IMR-90 (cell line): ENCODE data around the gene KRABD2.

Experiments used
- ATAC-seq: fragments of 200-7000 bp; cut with Tn5 transposase; 2 replicates; pipeline ENCODE4 v1.9.1; 2020; ENCODE audit warnings: low read depth, mild to moderate bottlenecking, moderate library complexity
- BruUV-seq: library from RNA; stranded (reverse); fragments of 400-500 nt; replicated peaks from 2 replicates; lab custom pipeline; 2021; lab: Mats Ljungman, UMichigan
- CTCF ChIA-PET: fragments of 300-600 bp; formaldehyde crosslinking; extraction: SDS; loops from one replicate; lab custom pipeline; 2021; ENCODE audit warnings: antibody characterized with exemption; lab: Yijun Ruan, JAX
- POLR2A ChIA-PET: fragments of 300-600 bp; sonication (Branson Sonifier 250); formaldehyde crosslinking; loops from one replicate; lab custom pipeline; 2022; ENCODE audit warnings: antibody characterized with exemption; ENCODE audit not compliant: unreplicated experiment; lab: Charles Lee
- DNase-seq: peaks from one replicate; pipeline ENCODE4 v3.0.0; 2013
- H2AFZ ChIP-seq: replicated peaks from 2 replicates; pipeline ENCODE3; 2013; ENCODE audit warnings: low read length, mild to moderate bottlenecking; ENCODE audit not compliant: poor library complexity
- H2AK5ac ChIP-seq: 2 replicates; pipeline ENCODE4 v1.6.1; 2013; ENCODE audit warnings: low read depth, low read length, inconsistent platforms
- H2AK9ac ChIP-seq: replicated peaks from 2 replicates; pipeline ENCODE3; 2013; ENCODE audit warnings: mild to moderate bottlenecking, low read depth, low read length, moderate library complexity; ENCODE audit not compliant: poor library complexity
- H2BK120ac ChIP-seq: 2 replicates; pipeline ENCODE4 v1.6.1; 2013; ENCODE audit warnings: low read depth, low read length, inconsistent platforms
- H2BK15ac ChIP-seq: 3 replicates; pipeline ENCODE4 v1.6.1; 2013; ENCODE audit warnings: low read depth, low read length, inconsistent platforms
- H2BK20ac ChIP-seq: 2 replicates; pipeline ENCODE4 v1.6.1; 2013; ENCODE audit warnings: low read depth, mild to moderate bottlenecking, inconsistent platforms, low read length, moderate library complexity
- H2BK5ac ChIP-seq: 2 replicates; pipeline ENCODE4 v1.6.1; 2013; ENCODE audit warnings: mild to moderate bottlenecking, low read depth, low read length, inconsistent platforms; ENCODE audit not compliant: poor library complexity, severe bottlenecking
- H3K14ac ChIP-seq: replicated peaks from 2 replicates; pipeline ENCODE4 v1.6.1; 2013; ENCODE audit warnings: low read depth, low read length, inconsistent platforms
- H3K18ac ChIP-seq: 2 replicates; pipeline ENCODE4 v1.6.1; 2013; ENCODE audit warnings: low read depth, low read length, control low read depth
- H3K23ac ChIP-seq: 2 replicates; pipeline ENCODE4 v1.6.1; 2013; ENCODE audit warnings: low read depth, low read length, inconsistent platforms
- H3K27ac ChIP-seq: 2 replicates; pipeline ENCODE4 v1.5.1; 2013; ENCODE audit warnings: mild to moderate bottlenecking, control low read depth, low read length; ENCODE audit not compliant: insufficient read depth
- H3K27me3 ChIP-seq: 2 replicates; pipeline ENCODE4 v1.6.1; 2013; ENCODE audit warnings: low read length; ENCODE audit not compliant: control insufficient read depth, insufficient read depth
- H3K36me3 ChIP-seq: 2 replicates; pipeline ENCODE4 v1.6.1; 2013; ENCODE audit warnings: low read length, mixed read lengths; ENCODE audit not compliant: control insufficient read depth, insufficient read depth
- H3K4ac ChIP-seq: 2 replicates; pipeline ENCODE4 v1.6.1; 2013; ENCODE audit warnings: low read depth, low read length, inconsistent platforms
- H3K4me1 ChIP-seq: 2 replicates; pipeline ENCODE4 v1.6.1; 2013; ENCODE audit warnings: low read length, mixed read lengths; ENCODE audit not compliant: control insufficient read depth, insufficient read depth
- H3K4me2 ChIP-seq: 2 replicates; pipeline ENCODE4 v1.6.1; 2013; ENCODE audit warnings: low read depth, mild to moderate bottlenecking, control low read depth, low read length, moderate library complexity
- H3K4me3 ChIP-seq: 2 replicates; pipeline ENCODE4 v1.5.1; 2013; ENCODE audit warnings: low read depth, mild to moderate bottlenecking, control low read depth, low read length, moderate library complexity; ENCODE audit not compliant: insufficient read depth
- H3K56ac ChIP-seq: 2 replicates; pipeline ENCODE4 v1.6.1; 2013; ENCODE audit warnings: low read length, inconsistent platforms; ENCODE audit not compliant: insufficient read depth; ENCODE audit errors: extremely low read depth
- H3K79me1 ChIP-seq, 2 experiments: 2 replicates each; pipeline ENCODE4 v1.6.1; 2013; ENCODE audit warnings: low read length in 2 of 2, inconsistent platforms in 1 of 2, low read depth in 1 of 2
- H3K9ac ChIP-seq: 2 replicates; pipeline ENCODE4 v1.6.1; 2013; ENCODE audit warnings: low read depth, low read length, control low read depth
- H3K9me1 ChIP-seq: 2 replicates; pipeline ENCODE4 v1.6.1; 2013; ENCODE audit warnings: low read length, inconsistent platforms; ENCODE audit not compliant: insufficient read depth
- H3K9me3 ChIP-seq: 2 replicates; pipeline ENCODE4 v1.6.1; 2013; ENCODE audit warnings: low read length; ENCODE audit not compliant: control insufficient read depth, insufficient read depth
- H4K20me1 ChIP-seq: 2 replicates; pipeline ENCODE4 v1.6.1; 2013; ENCODE audit warnings: low read length, inconsistent platforms; ENCODE audit not compliant: insufficient read depth
- H4K5ac ChIP-seq: 2 replicates; pipeline ENCODE4 v1.6.1; 2013; ENCODE audit warnings: mild to moderate bottlenecking, low read depth, low read length, control low read depth
- H4K8ac ChIP-seq, 2 experiments: 2 replicates each; pipeline ENCODE4 v1.6.1; 2013; ENCODE audit warnings: low read depth in 2 of 2, low read length in 2 of 2, control low read depth in 1 of 2, inconsistent platforms in 1 of 2
- H4K91ac ChIP-seq: 2 replicates; pipeline ENCODE4 v1.6.1; 2013; ENCODE audit warnings: low read depth, low read length, inconsistent platforms; ENCODE audit not compliant: insufficient read depth
- CEBPB ChIP-seq: IDR thresholded peaks from 2 replicates; pipeline ENCODE4 v1.6.1; 2012; ENCODE audit warnings: low read depth, low read length, improper control_type of control experiment
- CHD1 ChIP-seq: IDR thresholded peaks from 2 replicates; pipeline ENCODE4 v1.6.1; 2012; ENCODE audit warnings: low read depth, low read length, improper control_type of control experiment
- CTCF ChIP-seq: conservative IDR thresholded peaks from 2 replicates; pipeline ENCODE4 v1.5.1; 2012; ENCODE audit warnings: mild to moderate bottlenecking, low read depth, low read length, improper control_type of control experiment
- MAFK ChIP-seq: IDR thresholded peaks from 2 replicates; pipeline ENCODE4 v1.6.1; 2012; ENCODE audit warnings: low read depth, low read length, improper control_type of control experiment
- MXI1 ChIP-seq: IDR thresholded peaks from 2 replicates; pipeline ENCODE4 v1.6.1; 2012; ENCODE audit warnings: low read depth, mild to moderate bottlenecking, low read length, moderate library complexity, borderline replicate concordance
- RAD21 ChIP-seq: IDR thresholded peaks from 2 replicates; pipeline ENCODE4 v1.6.1; 2012; ENCODE audit warnings: low read length, improper control_type of control experiment
- RCOR1 ChIP-seq: IDR thresholded peaks from 2 replicates; pipeline ENCODE4 v1.6.1; 2012; ENCODE audit warnings: mild to moderate bottlenecking, low read length, improper control_type of control experiment; ENCODE audit not compliant: insufficient replicate concordance
- USF2 ChIP-seq: fragments of 150-350 bp; IDR thresholded peaks from 2 replicates; pipeline ENCODE4 v1.6.1; 2017; ENCODE audit warnings: mild to moderate bottlenecking, antibody characterized with exemption, low read length, low read depth
- WGBS, 2 experiments: methylation state at CpG; one replicate each; pipeline versions ENCODE4 v1.1.5 to v1.1.7; 2013; ENCODE audit warnings: missing lambda C conversion rate in 2 of 2; ENCODE audit not compliant: insufficient read length in 1 of 2; ENCODE audit errors: extremely low coverage in 2 of 2; 5-methylcytosine and 5-hydroxymethylcytosine counted together
- dilution Hi-C: fragments of 300-500 bp; cut with HindIII; formaldehyde crosslinking; loops from one replicate; pipeline ENCODE4 v1.14.3; 2018; ENCODE audit warnings: low sequenced_read_pairs; ENCODE audit not compliant: unreplicated experiment
- in situ Hi-C: fragments of 300-500 bp; cut with MboI; formaldehyde crosslinking; loops from 3 replicates; pipeline ENCODE4 v1.14.3; 2019; ENCODE audit warnings: low sequenced_read_pairs, inconsistent platforms, mixed read lengths
- intact Hi-C: fragments of 100-400 bp; cut with micrococcal nuclease; formaldehyde crosslinking; loops from 2 replicates; pipeline ENCODE4 v1.10.0; 2022

Gene KRABD2

GRCh38 chr17:8360260-8360659 lies 16.2 kb downstream of the KRABD2 start:
- POLR2A ChIA-PET, result no interaction called here

More at GRCh38 chr17:8360260-8360659, 16.2 kb downstream of the KRABD2 start:
- H3K18ac ChIP-seq, result no peak overlapping the region
- dilution Hi-C loops, result no loop called here
- H3K27ac ChIP-seq, result no peak overlapping the region
- no peak overlapping the region for H2BK15ac ChIP-seq
- no peak overlapping the region for H2BK20ac ChIP-seq
- no peak overlapping the region for H4K91ac ChIP-seq
- H2BK5ac ChIP-seq, result no peak overlapping the region
- H3K4me3 ChIP-seq, result no peak overlapping the region
- no peak overlapping the region for H3K56ac ChIP-seq
- H3K9me3 ChIP-seq, result no peaks in the 10 kb centered on the region
- H3K4me1 ChIP-seq, result peaks cover 11% of the 10 kb centered on the region
- intact Hi-C loops, result no loop called here
- no peak overlapping the region for H2BK120ac ChIP-seq
- no peak overlapping the region for H3K4ac ChIP-seq
- peaks cover 2 to 20% of the 10 kb centered on the region in 2 experiments for H3K79me1 ChIP-seq
- H3K23ac ChIP-seq, result no peak overlapping the region
- H3K14ac ChIP-seq, result no peak overlapping the region
- no peak overlapping the region for H2AK9ac ChIP-seq
- no TSS peak for BruUV-seq
- H2AK5ac ChIP-seq, result no peak overlapping the region
- DNase-seq (no peak), ATAC-seq (no peak)
- peaks cover 13% of the 10 kb centered on the region for H3K9me1 ChIP-seq
- TF ChIP-seq MXI1, result no peak
- no peak for TF ChIP-seq RCOR1
- no peak for TF ChIP-seq CEBPB
- TF ChIP-seq CTCF, result no peak
- TF ChIP-seq RAD21, result no peak
- no peak for TF ChIP-seq CHD1
- no peak for TF ChIP-seq USF2
- TF ChIP-seq MAFK, result no peak
- H4K20me1 ChIP-seq, result no peaks in the 10 kb centered on the region
- CTCF ChIA-PET, result interaction anchor here (1.5 kb wide), 1 partner anchor 16 kb away, joined by 3 read pairs; the partner anchor contains the start of gene KRABD2
- H3K36me3 ChIP-seq, result peaks cover 2% of the 10 kb centered on the region; the same call in 1 of the 2 replicates
- H4K5ac ChIP-seq, result no peak overlapping the region
- in situ Hi-C loops, result no loop called here
- H4K8ac ChIP-seq, result no peak overlapping the region
- no peak overlapping the region for H2AFZ ChIP-seq
- H3K9ac ChIP-seq, result no peak overlapping the region
- no CpG with 5 or more reads among the region's 3 CpGs for WGBS, 2 experiments
- no peak overlapping the region for H3K4me2 ChIP-seq
- H3K27me3 ChIP-seq, result no peaks in the 10 kb centered on the region
